ACC112 (cell line): ENCODE measurements around the gene AP5Z1.

ENCODE experiments used
- H2AFZ ChIP-seq: fragments of 200-600 bp; sonication (generic); one replicate; pipeline ENCODE4 v1.6.0; 2017; ENCODE audit warnings: antibody characterized with exemption, low read length; ENCODE audit not compliant: unreplicated experiment
- H3K27ac ChIP-seq: fragments of 200-600 bp; sonication (generic); 2 replicates; pipeline ENCODE4 v1.5.1; 2014; ENCODE audit warnings: low read depth, mild to moderate bottlenecking, antibody characterized with exemption, low read length, moderate library complexity
- H3K27me3 ChIP-seq: fragments of 200-600 bp; sonication (generic); 2 replicates; pipeline ENCODE4 v1.6.1; 2014; ENCODE audit warnings: mild to moderate bottlenecking, antibody characterized with exemption, low read length, moderate library complexity, mixed read lengths; ENCODE audit not compliant: insufficient read depth
- H3K36me3 ChIP-seq: fragments of 200-600 bp; sonication (generic); 2 replicates; pipeline ENCODE4 v1.6.1; 2016; ENCODE audit warnings: mild to moderate bottlenecking, antibody characterized with exemption, low read length, moderate library complexity, mixed read lengths; ENCODE audit not compliant: insufficient read depth
- H3K4me1 ChIP-seq: fragments of 200-600 bp; sonication (generic); one replicate; pipeline ENCODE4 v1.6.1; 2016; ENCODE audit warnings: low read length, mixed read lengths; ENCODE audit not compliant: insufficient read depth, unreplicated experiment, control insufficient read depth
- H3K4me3 ChIP-seq: fragments of 200-600 bp; sonication (generic); 2 replicates; pipeline ENCODE4 v1.5.1; 2014; ENCODE audit warnings: mild to moderate bottlenecking, low read depth, low read length
- H3K79me2 ChIP-seq: fragments of 200-600 bp; sonication (generic); one replicate; pipeline ENCODE4 v1.6.0; 2016; ENCODE audit warnings: low read length; ENCODE audit not compliant: control insufficient read depth, unreplicated experiment, insufficient read depth

AP5Z1 gene

DNA sequence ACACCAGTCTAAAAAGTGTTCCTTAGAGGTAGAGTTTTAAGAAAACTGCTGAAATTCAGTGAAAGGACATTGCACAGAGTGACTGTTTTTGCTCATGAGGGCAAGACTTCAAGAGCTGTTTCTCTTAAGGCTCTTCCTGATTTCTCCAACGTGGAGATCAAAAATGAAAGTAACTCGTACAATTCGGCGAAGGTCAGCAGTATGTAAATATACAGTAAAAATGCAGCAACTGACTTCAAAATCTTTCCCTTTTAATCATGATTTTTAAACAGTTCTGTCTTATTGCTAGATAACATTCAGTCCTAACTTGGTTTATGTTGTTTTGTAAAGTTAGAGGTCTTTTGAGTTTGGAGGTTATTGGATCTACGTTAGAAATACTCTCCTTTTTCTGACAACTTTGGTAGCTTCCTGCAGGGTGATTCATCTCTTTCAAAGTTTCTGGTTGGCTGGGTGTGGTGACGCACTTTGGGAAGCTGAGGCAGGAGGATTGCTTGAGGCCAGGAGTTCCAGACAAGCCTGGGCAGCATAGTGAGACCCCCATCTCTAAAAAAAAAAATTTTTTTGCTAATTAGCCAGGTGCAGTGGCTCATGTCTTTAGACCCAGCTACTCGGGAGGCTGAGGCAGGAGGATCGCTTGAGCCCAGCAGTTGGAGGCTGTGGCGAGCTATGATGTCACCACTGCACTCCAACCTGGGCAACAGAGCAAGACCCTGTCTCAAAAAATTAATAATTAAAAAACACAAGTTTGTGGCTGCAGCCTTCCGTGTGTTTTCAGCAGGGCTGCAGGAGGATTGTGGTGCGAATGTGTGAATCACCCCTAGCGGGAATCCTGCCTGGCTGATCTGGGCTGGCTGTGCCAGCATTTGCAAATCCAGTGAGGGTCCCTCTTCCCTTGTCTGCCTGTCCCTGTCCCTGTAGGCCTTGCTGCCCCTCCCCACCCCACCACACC lies 29.2 kb upstream of the AP5Z1 start:
- H3K4me3 ChIP-seq = peak overlapping the region; percentile 73
- peak overlapping the region; percentile 16 for H2AFZ ChIP-seq
- peaks cover 15% of the 10 kb centered on the region for H3K4me1 ChIP-seq
- peaks cover 7% of the 10 kb centered on the region; the same call in 1 of the 2 replicates for H3K36me3 ChIP-seq
- H3K79me2 ChIP-seq = peaks cover 38% of the 10 kb centered on the region
- H3K27me3 ChIP-seq = no peaks in the 10 kb centered on the region
- peak overlapping the region; percentile 97 for H3K27ac ChIP-seq

DNA sequence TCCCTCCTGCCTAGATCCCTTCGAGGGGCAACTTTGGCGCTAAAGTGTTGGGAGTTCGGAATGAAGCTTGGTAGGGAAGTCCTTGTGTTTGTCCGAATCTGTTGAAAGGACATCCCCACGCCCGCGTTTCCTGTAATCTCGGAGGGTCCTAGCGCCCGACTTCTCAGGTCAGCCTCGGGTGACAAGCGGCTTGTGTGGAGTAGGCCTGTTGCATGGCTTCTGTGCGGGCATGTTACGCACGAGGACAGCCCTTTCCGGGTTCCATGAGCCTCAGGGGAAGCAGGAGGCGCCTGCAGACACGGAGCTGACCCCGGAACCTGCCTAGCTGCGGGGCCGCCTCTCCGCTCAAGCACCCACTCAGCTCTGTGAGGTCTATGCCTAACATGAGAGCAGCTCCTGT lies 28.4 kb upstream of the AP5Z1 start:
- H3K27me3 ChIP-seq = no peaks in the 10 kb centered on the region
- peak overlapping the region; percentile 97 for H3K27ac ChIP-seq
- H3K4me3 ChIP-seq = no peak overlapping the region
- peaks cover 15% of the 10 kb centered on the region for H3K4me1 ChIP-seq
- H3K36me3 ChIP-seq = peaks cover 7% of the 10 kb centered on the region; the same call in 1 of the 2 replicates
- H3K79me2 ChIP-seq = peaks cover 38% of the 10 kb centered on the region
- no peak overlapping the region for H2AFZ ChIP-seq

DNA sequence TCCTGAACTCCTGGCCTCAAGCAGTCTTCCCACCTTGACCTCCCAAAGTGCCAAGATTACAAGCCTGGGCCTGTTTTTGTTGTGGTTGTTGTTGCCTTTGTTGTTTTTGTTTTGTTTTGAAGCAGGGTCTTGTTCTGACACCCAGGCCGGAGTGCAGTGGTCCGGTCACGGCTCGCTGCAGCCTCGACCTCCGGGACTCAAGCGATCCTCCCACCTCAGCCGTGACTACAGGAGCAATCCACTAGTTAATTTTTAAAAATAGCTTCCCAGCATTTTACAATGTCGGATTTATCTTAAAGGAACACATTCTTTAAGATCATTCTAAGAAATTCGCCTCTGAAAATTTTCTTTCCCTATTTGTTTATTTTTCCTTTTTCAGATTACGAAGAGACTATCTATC lies 27.7 kb upstream of the AP5Z1 start:
- H2AFZ ChIP-seq = no peak overlapping the region
- peaks cover 42% of the 10 kb centered on the region for H3K79me2 ChIP-seq
- H3K27me3 ChIP-seq = no peaks in the 10 kb centered on the region
- no peak overlapping the region for H3K4me3 ChIP-seq
- peaks cover 15% of the 10 kb centered on the region for H3K4me1 ChIP-seq
- peaks cover 7% of the 10 kb centered on the region; the same call in 1 of the 2 replicates for H3K36me3 ChIP-seq
- H3K27ac ChIP-seq = no peak overlapping the region

DNA sequence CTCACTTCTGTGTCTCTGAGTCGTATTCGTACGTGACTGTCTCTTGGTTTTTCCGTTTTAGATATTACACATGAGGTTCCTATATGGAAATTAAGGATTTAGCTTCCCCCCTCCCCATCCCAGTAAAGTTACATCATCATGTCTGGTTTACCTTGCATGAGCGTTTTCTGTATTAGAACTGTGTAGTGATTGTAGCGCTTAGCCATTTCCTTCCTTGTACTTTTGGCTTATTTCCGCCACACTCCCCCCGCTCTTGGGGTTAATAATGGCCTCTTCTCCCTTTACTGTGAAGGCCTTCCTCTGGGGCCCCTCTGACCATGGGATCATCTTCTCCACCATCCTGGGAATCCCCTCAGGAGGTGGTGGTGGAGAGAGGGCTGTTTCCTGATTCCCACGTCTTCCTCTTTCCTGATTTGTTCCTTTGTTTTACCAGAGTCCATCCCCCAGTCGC lies 27.2 kb upstream of the AP5Z1 start:
- H3K27ac ChIP-seq = no peak overlapping the region

DNA sequence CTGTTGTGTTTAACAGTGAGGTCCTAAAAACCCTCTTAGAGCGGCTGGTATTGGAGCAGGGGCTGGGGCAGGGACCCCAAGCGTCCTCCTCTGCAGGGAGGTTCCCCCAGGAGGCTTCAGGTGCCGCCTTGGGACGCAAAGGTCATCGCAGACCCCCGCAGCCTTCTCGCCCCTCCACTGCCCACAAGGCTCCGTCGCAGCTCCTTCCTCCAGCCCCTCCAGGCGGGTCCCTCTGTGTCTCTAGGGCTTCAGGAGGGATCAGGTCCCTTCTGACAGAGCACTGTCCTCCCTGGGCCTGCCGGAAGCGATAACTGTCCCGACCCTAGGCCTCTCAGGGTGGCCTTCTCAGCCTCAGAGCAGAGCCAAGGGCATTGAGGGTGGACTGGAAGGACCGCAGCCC lies 26.1 kb upstream of the AP5Z1 start:
- Histone ChIP-seq H3K4me3 (no peak overlapping the region), H3K36me3 (peaks cover 9% of the 10 kb centered on the region; the same call in 1 of the 2 replicates), H2AFZ (no peak overlapping the region), H3K27ac (no peak overlapping the region), H3K4me1 (peaks cover 9% of the 10 kb centered on the region), H3K27me3 (no peaks in the 10 kb centered on the region), H3K79me2 (peaks cover 50% of the 10 kb centered on the region)

More for the DNA sequence above, 27.2 kb upstream of the AP5Z1 start:
- no peak overlapping the region for H3K4me3 ChIP-seq
- no peaks in the 10 kb centered on the region for H3K27me3 ChIP-seq
- H3K79me2 ChIP-seq = peaks cover 46% of the 10 kb centered on the region
- H3K4me1 ChIP-seq = peaks cover 15% of the 10 kb centered on the region
- H3K36me3 ChIP-seq = peaks cover 7% of the 10 kb centered on the region; the same call in 1 of the 2 replicates
- H2AFZ ChIP-seq = no peak overlapping the region

DNA sequence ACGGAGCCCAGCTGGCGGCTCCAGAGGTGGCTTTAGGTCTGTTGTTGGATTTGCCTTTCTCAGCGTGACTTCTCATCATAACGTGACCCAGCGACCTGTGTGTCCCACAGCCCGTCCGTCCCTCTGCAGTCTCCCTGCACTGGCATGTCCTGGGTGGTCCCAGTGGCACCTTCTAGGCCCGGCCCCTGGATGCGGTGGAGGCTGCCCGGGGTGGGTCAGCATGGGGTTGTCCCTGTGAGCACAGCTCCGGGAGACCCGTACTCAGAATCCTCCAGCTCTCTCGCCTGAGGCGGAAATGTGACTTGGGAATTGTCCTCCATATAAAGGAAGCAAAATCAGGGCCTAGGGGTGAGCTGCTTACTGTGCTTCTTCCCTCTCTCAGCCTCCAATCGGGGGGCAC lies 25.6 kb upstream of the AP5Z1 start:
- Histone ChIP-seq H3K79me2 (peaks cover 50% of the 10 kb centered on the region), H3K36me3 (peaks cover 12% of the 10 kb centered on the region; the same call in 1 of the 2 replicates), H3K4me3 (no peak overlapping the region), H3K4me1 (peaks cover 5% of the 10 kb centered on the region), H3K27me3 (no peaks in the 10 kb centered on the region), H3K27ac (no peak overlapping the region), H2AFZ (no peak overlapping the region)

DNA sequence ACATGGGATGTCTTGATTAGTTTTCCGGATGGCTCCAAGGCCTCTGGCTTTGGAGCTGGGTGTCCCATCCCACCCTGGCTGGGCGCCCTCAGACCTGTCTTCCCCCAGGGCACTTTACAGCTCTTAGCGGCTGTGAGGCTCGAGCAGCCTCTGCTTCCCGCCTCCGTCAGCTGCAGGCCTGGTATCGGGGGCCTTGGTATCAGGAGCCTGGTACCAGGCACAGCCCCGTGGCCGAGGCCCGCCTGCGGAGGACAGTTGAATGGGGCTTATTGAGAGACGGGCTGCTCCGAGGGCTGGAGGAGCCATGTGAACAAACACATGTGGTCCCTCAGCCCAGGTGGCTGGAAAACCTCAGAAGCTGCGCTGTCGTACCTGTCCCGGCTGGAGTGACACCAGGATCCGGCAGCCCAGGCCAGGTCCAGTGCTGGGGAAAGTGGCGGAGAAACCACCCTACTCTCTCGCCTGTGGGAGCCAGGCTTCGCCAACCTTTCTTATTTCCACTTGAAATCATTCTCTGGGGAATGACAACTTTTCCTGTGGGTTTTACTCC lies 23.9 kb upstream of the AP5Z1 start:
- no peak overlapping the region for H2AFZ ChIP-seq
- H3K4me3 ChIP-seq = no peak overlapping the region
- H3K79me2 ChIP-seq = peaks cover 50% of the 10 kb centered on the region
- peaks cover 15% of the 10 kb centered on the region; the same call in 1 of the 2 replicates for H3K36me3 ChIP-seq
- no peak overlapping the region for H3K27ac ChIP-seq
- no peaks in the 10 kb centered on the region for H3K27me3 ChIP-seq
- no peaks in the 10 kb centered on the region for H3K4me1 ChIP-seq

DNA sequence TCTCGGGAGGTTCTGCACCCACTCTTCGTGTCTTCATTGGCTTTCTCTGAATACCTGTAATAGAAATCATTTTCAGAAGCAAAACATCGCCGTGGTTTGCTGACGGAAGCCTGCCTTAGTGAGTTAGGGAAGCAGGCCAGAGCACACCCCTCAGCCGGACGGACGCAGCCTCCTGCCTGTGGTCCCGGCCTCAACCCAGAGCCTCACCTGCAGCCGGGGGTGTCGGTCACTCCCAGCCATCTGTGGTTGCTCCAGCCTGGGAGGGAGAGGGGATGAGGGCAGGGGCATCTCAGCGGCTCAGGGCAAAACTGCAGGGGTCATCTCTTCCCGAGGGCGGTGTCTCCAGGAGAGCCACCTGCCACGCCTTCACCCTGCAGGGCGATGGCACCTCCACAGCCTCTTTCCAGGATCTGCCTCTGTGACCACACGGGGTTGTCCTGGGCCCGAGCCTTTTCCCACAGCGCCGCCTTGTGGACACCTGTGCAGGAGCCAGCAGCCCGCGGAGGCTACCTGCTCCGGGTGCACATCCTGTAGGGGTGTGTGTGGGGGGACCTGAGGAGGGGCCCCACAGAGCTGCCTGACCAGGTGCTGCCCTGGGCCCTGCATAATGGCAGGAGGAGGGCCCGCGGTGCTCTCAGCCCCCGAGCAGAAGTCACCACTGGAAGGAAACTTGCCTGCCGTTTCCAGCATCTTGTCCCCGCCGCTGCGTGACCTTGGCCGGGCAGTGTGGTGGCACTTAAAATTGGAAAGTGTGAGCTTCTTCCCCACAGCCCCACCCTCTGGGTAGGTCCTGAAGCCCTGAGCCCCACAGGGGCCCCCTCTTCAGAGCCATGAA lies 21.6 kb upstream of the AP5Z1 start:
- H2AFZ ChIP-seq = no peak overlapping the region
- no peak overlapping the region for H3K4me3 ChIP-seq
- no peaks in the 10 kb centered on the region for H3K27me3 ChIP-seq
- H3K79me2 ChIP-seq = peaks cover 29% of the 10 kb centered on the region
- no peaks in the 10 kb centered on the region for H3K4me1 ChIP-seq
- no peak overlapping the region for H3K27ac ChIP-seq
- peaks cover 14% of the 10 kb centered on the region; the same call in 1 of the 2 replicates for H3K36me3 ChIP-seq

DNA sequence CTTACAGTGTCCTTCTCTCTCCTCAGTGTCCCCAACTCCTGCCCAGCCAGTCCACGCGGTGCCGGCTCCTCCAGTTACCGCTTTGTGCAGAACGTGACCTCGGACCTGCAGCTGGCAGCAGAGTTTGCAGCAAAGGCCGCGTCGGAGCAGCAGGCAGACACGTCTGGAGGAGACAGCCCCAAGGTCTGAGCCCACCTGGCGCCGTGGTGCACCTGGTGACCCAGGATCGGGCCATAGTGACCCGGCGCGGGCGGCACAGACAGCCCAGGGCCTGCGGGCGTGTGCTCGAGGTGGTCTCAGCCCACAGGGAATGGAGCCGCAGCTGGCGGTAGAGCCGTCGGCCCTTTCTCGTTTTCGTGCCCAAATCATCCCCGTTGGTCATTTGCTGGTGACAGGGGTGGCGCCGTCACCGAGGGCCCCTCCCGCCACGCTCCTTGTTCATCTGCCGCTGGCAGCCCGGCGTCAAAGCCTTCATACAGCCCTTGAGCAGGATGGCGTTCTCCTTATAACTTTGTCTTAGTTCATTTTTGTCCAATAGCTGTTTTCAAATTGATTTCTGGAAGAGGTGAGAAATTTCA lies 20.9 kb upstream of the AP5Z1 start:
- Histone ChIP-seq H2AFZ (no peak overlapping the region), H3K4me3 (no peak overlapping the region), H3K79me2 (peaks cover 22% of the 10 kb centered on the region), H3K36me3 (peaks cover 14% of the 10 kb centered on the region; the same call in 1 of the 2 replicates), H3K4me1 (no peaks in the 10 kb centered on the region), H3K27ac (no peak overlapping the region), H3K27me3 (no peaks in the 10 kb centered on the region)

DNA sequence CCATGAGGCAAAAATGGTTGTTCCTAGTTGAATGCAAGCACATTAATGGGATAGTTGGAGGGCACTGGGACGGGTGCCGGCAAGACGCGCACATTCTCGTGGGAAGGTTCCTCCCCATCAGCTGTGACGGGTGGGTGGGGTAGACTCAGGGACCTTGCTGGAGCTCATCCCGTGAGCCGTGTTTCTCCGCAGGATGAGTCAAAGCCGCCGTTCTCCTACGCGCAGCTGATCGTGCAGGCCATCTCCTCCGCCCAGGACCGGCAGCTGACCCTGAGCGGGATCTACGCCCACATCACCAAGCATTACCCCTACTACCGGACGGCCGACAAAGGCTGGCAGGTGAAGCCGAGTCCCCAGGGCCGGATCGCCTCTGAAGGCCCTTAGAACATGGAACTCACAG lies 20.4 kb upstream of the AP5Z1 start:
- Histone ChIP-seq H3K4me1 (no peaks in the 10 kb centered on the region), H3K27ac (no peak overlapping the region), H3K79me2 (peaks cover 17% of the 10 kb centered on the region), H2AFZ (no peak overlapping the region), H3K4me3 (no peak overlapping the region), H3K36me3 (peaks cover 14% of the 10 kb centered on the region; the same call in 1 of the 2 replicates), H3K27me3 (no peaks in the 10 kb centered on the region)
